IMR-90 (cell line): ENCODE results near the gene CHSY3.

Experiments
- MXI1 ChIP-seq: IDR thresholded peaks from 2 replicates; pipeline ENCODE4 v1.6.1; 2012; ENCODE audit warnings: low read depth, mild to moderate bottlenecking, low read length, moderate library complexity, borderline replicate concordance
- POLR2A ChIP-seq: IDR thresholded peaks from 2 replicates; pipeline ENCODE4 v1.6.1; 2012; ENCODE audit warnings: mild to moderate bottlenecking, low read depth, low read length
- RFX5 ChIP-seq: IDR thresholded peaks from 2 replicates; pipeline ENCODE4 v1.8.0; 2012; ENCODE audit warnings: low read depth, mild to moderate bottlenecking, low read length, moderate library complexity
- SMC3 ChIP-seq: fragments of 150-350 bp; IDR thresholded peaks from 2 replicates; pipeline ENCODE4 v1.6.1; 2016; ENCODE audit warnings: low read depth, mild to moderate bottlenecking, antibody characterized with exemption, low read length, moderate library complexity
- TF ChIP-seq, protein P1 (sequence below): conservative IDR thresholded peaks from 2 replicates; pipeline ENCODE4 v1.5.1; 2012; ENCODE audit warnings: mild to moderate bottlenecking, low read depth, low read length, improper control_type of control experiment

DNA sequence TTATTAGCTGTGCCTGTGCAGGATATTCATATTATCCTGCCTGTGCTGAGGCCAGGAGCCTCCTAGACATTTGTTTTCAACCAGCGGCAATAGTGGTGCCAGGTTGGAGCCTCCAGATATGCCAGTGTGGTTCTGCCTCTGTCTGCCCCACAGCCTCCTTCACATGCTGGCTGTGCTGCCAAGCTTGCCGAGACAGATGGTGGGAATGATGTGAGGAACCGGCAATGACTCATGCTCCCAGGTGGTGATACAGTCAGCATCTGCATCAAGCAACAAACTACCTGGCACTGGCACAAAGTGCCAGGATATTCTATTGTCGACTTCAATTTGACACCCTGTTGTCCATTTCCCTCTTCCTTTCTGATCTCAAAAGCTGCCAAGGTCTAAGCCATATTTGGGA is 285.7 kb downstream of the CHSY3 start:
- TF ChIP-seq RFX5: no peak
- no peak for TF ChIP-seq SMC3
- no peak for TF ChIP-seq POLR2A
- TF ChIP-seq, protein P1, sequence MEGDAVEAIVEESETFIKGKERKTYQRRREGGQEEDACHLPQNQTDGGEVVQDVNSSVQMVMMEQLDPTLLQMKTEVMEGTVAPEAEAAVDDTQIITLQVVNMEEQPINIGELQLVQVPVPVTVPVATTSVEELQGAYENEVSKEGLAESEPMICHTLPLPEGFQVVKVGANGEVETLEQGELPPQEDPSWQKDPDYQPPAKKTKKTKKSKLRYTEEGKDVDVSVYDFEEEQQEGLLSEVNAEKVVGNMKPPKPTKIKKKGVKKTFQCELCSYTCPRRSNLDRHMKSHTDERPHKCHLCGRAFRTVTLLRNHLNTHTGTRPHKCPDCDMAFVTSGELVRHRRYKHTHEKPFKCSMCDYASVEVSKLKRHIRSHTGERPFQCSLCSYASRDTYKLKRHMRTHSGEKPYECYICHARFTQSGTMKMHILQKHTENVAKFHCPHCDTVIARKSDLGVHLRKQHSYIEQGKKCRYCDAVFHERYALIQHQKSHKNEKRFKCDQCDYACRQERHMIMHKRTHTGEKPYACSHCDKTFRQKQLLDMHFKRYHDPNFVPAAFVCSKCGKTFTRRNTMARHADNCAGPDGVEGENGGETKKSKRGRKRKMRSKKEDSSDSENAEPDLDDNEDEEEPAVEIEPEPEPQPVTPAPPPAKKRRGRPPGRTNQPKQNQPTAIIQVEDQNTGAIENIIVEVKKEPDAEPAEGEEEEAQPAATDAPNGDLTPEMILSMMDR: no peak
- no peak for TF ChIP-seq MXI1
